Loucy (cell line): ENCODE measurements around the gene STK33.

ENCODE experiments used
- H2AFZ ChIP-seq: fragments of 200-600 bp; sonication (generic); 2 replicates; pipeline ENCODE4 v1.6.0; 2016; ENCODE audit warnings: antibody characterized with exemption, mild to moderate bottlenecking, low read length, moderate library complexity
- H3F3A ChIP-seq: fragments of 200-600 bp; 2 replicates; pipeline ENCODE4 v1.6.0; 2016; ENCODE audit warnings: antibody characterized with exemption, low read depth, mild to moderate bottlenecking
- H3K27me3 ChIP-seq: fragments of 200-600 bp; sonication (generic); 2 replicates; pipeline ENCODE4 v1.6.1; 2014; ENCODE audit warnings: low read length, mild to moderate bottlenecking; ENCODE audit not compliant: insufficient read depth, poor library complexity, severe bottlenecking
- H3K36me3 ChIP-seq: fragments of 200-600 bp; sonication (generic); 2 replicates; pipeline ENCODE4 v1.6.1; 2016; ENCODE audit warnings: low read length; ENCODE audit not compliant: insufficient read depth
- H3K4me1 ChIP-seq: fragments of 200-600 bp; sonication (generic); 2 replicates; pipeline ENCODE4 v1.5.1; 2014; ENCODE audit warnings: low read length, mild to moderate bottlenecking; ENCODE audit not compliant: insufficient read depth, poor library complexity, severe bottlenecking
- H3K4me2 ChIP-seq: fragments of 200-600 bp; sonication (generic); 2 replicates; pipeline ENCODE4 v1.6.0; 2014; ENCODE audit warnings: antibody characterized with exemption, low read length, low read depth, mild to moderate bottlenecking; ENCODE audit not compliant: poor library complexity, severe bottlenecking
- H3K4me3 ChIP-seq: fragments of 200-600 bp; sonication (generic); 2 replicates; pipeline ENCODE4 v1.5.1; 2014; ENCODE audit warnings: low read length, mild to moderate bottlenecking, mixed read lengths; ENCODE audit not compliant: poor library complexity, severe bottlenecking
- H3K79me2 ChIP-seq: fragments of 200-600 bp; sonication (generic); 2 replicates; pipeline ENCODE4 v1.6.1; 2014; ENCODE audit warnings: low read length; ENCODE audit not compliant: insufficient read depth
- H3K9ac ChIP-seq: fragments of 200-600 bp; sonication (generic); 2 replicates; pipeline ENCODE4 v1.6.0; 2014; ENCODE audit warnings: mild to moderate bottlenecking, low read depth, low read length, moderate library complexity; ENCODE audit not compliant: poor library complexity, severe bottlenecking
- H3K9me2 ChIP-seq: fragments of 200-600 bp; sonication (generic); replicated peaks from 2 replicates; pipeline ENCODE4 v1.6.1; 2016; ENCODE audit warnings: low read depth, low read length, mixed read lengths
- H3K9me3 ChIP-seq: fragments of 200-600 bp; sonication (generic); 2 replicates; pipeline ENCODE4 v1.6.1; 2014; ENCODE audit warnings: mild to moderate bottlenecking, antibody characterized with exemption, low read length, low read depth; ENCODE audit not compliant: insufficient read depth
- H4K20me1 ChIP-seq: fragments of 200-600 bp; sonication (generic); 2 replicates; pipeline ENCODE4 v1.6.0; 2014; ENCODE audit warnings: antibody characterized with exemption, low read length, mild to moderate bottlenecking; ENCODE audit not compliant: insufficient read depth, poor library complexity, severe bottlenecking
- CTCF ChIP-seq: fragments of 200-600 bp; sonication (generic); conservative IDR thresholded peaks from 2 replicates; pipeline ENCODE4 v1.5.1; 2014; ENCODE audit warnings: mild to moderate bottlenecking, antibody characterized with exemption, low read length
- EZH2phosphoT487 ChIP-seq: fragments of 200-600 bp; IDR thresholded peaks from 2 replicates; pipeline ENCODE4 v1.6.1; 2018; ENCODE audit warnings: antibody characterized with exemption, mild to moderate bottlenecking, moderate library complexity, borderline replicate concordance

STK33 gene

GRCh38 chr11:8573777-8574176 lies 20.3 kb downstream of the STK33 start:
- Histone ChIP-seq H3K9ac (no peak overlapping the region), H3K4me2 (no peak overlapping the region), H3K36me3 (no peaks in the 10 kb centered on the region), H3K4me3 (no peak overlapping the region), H3K9me2 (no peaks in the 10 kb centered on the region), H3K9me3 (no peaks in the 10 kb centered on the region; the same call in 1 of the 2 replicates), H3K27me3 (no peaks in the 10 kb centered on the region), H3F3A (no peaks in the 10 kb centered on the region), H4K20me1 (no peaks in the 10 kb centered on the region), H3K4me1 (no peaks in the 10 kb centered on the region), H2AFZ (no peak overlapping the region), H3K79me2 (no peaks in the 10 kb centered on the region)
- TF ChIP-seq EZH2phosphoT487 = no peak
- TF ChIP-seq CTCF = no peak

- H3K9ac ChIP-seq = no peak overlapping the region
- H3K4me3 ChIP-seq = no peak overlapping the region
- TF ChIP-seq EZH2phosphoT487 (no peak), CTCF (no peak)
- H3K9me3 ChIP-seq = no peaks in the 10 kb centered on the region
- no peak overlapping the region for H2AFZ ChIP-seq
- H4K20me1 ChIP-seq = no peaks in the 10 kb centered on the region
- H3K9me2 ChIP-seq = no peaks in the 10 kb centered on the region
- H3K79me2 ChIP-seq = peaks cover 3% of the 10 kb centered on the region; the same call in 1 of the 2 replicates
- H3F3A ChIP-seq = no peaks in the 10 kb centered on the region
- no peaks in the 10 kb centered on the region for H3K27me3 ChIP-seq
- H3K4me1 ChIP-seq = peaks cover 5% of the 10 kb centered on the region
- no peaks in the 10 kb centered on the region for H3K36me3 ChIP-seq
- no peak overlapping the region for H3K4me2 ChIP-seq
These were observed 26.3 kb downstream of the STK33 start for GRCh38 chr11:8567602-8568198.

- Histone ChIP-seq H3K27me3 (no peaks in the 10 kb centered on the region), H3K4me2 (no peak overlapping the region), H3K4me3 (no peak overlapping the region), H3F3A (no peaks in the 10 kb centered on the region), H2AFZ (no peak overlapping the region), H4K20me1 (no peaks in the 10 kb centered on the region), H3K9me3 (no peaks in the 10 kb centered on the region), H3K4me1 (peaks cover 5% of the 10 kb centered on the region), H3K9ac (no peak overlapping the region), H3K9me2 (no peaks in the 10 kb centered on the region), H3K79me2 (peaks cover 3% of the 10 kb centered on the region; the same call in 1 of the 2 replicates), H3K36me3 (no peaks in the 10 kb centered on the region)
- TF ChIP-seq EZH2phosphoT487 = no peak
- TF ChIP-seq CTCF = peak; percentile 84
These were observed 27.3 kb downstream of the STK33 start for GRCh38 chr11:8566613-8567210.
